H1 (cell line): ENCODE data around the gene USP37. TPM values are rescaled to one million over a fixed set of nuclear protein-coding genes. Genes with fewer than 3 reads are reported as not detected.
"Not testable (repeated sequence)": the region's sequence is repeated elsewhere in the genome, so short reads cannot be mapped to it uniquely, and the experiment has no call there.

Experiments used
- CTCF ChIA-PET: fragments of 300-600 bp; sonication (Branson Sonifier 250); formaldehyde crosslinking; loops from one replicate; lab custom pipeline; 2021; ENCODE audit not compliant: partially characterized antibody; lab: Charles Lee
- POLR2A ChIA-PET: fragments of 300-600 bp; sonication (Branson Sonifier 250); formaldehyde crosslinking; loops from one replicate; lab custom pipeline; 2021; ENCODE audit warnings: inconsistent platforms; ENCODE audit not compliant: partially characterized antibody; lab: Charles Lee
- DNase-seq, 2 experiments: peaks; one replicate each; pipeline versions ENCODE4 v3.0.0 to v3.0.0-alpha.2; 2010 to 2022; ENCODE audit warnings: low spot score in 2 of 2, low read depth in 1 of 2, mixed read lengths in 1 of 2
- FAIRE-seq: peaks from 2 replicates; lab custom pipeline; 2011; peaks lifted over from hg19 to GRCh38; lab: Jason Lieb, UNC
- H2AFZ ChIP-seq: 2 replicates; pipeline ENCODE4 v1.8.1; 2012; ENCODE audit warnings: low read length, inconsistent platforms
- H2AK5ac ChIP-seq: 2 replicates; pipeline ENCODE4 v1.6.1; 2013; ENCODE audit warnings: low read depth, low read length
- H2BK120ac ChIP-seq: replicated peaks from 2 replicates; pipeline ENCODE3; 2013; ENCODE audit warnings: low read depth, low read length, inconsistent platforms
- H2BK12ac ChIP-seq: 2 replicates; pipeline ENCODE4 v1.6.1; 2013; ENCODE audit warnings: low read depth, low read length
- H2BK15ac ChIP-seq: 2 replicates; pipeline ENCODE4 v1.6.1; 2013; ENCODE audit warnings: low read length
- H2BK20ac ChIP-seq: 2 replicates; pipeline ENCODE4 v1.6.1; 2013; ENCODE audit warnings: low read length
- H2BK5ac ChIP-seq: 2 replicates; pipeline ENCODE4 v1.6.1; 2013; ENCODE audit warnings: low read depth, low read length
- H3K14ac ChIP-seq: 2 replicates; pipeline ENCODE4 v1.6.1; 2013; ENCODE audit warnings: inconsistent platforms; ENCODE audit not compliant: insufficient read length
- H3K18ac ChIP-seq: 2 replicates; pipeline ENCODE4 v1.6.1; 2013; ENCODE audit warnings: low read length; ENCODE audit errors: extremely low read depth
- H3K23ac ChIP-seq: 2 replicates; pipeline ENCODE4 v1.6.1; 2013; ENCODE audit warnings: inconsistent platforms; ENCODE audit not compliant: insufficient read length
- H3K23me2 ChIP-seq: 2 replicates; pipeline ENCODE4 v1.6.1; 2013; ENCODE audit warnings: low read depth, low read length
- H3K27ac ChIP-seq: 2 replicates; pipeline ENCODE4 v1.6.1; 2011; ENCODE audit warnings: low read depth, low read length, inconsistent platforms
- H3K27me3 ChIP-seq, 4 experiments: replicated peaks in 1 of 4; 1 replicate in 1 of 4; 2 replicates in 3 of 4; pipeline versions ENCODE4 v1.6.1 to v1.8.1; 2011 to 2013; ENCODE audit warnings: low read length in 3 of 4, mild to moderate bottlenecking in 3 of 4, inconsistent platforms in 2 of 4, mixed read lengths in 2 of 4, moderate library complexity in 1 of 4; ENCODE audit not compliant: control insufficient read depth in 3 of 4, insufficient read depth in 3 of 4; ENCODE audit errors: extremely low read depth in 1 of 4
- H3K36me3 ChIP-seq, 4 experiments: 2 replicates each; pipeline versions ENCODE4 v1.6.1 to v1.8.1; 2011 to 2013; ENCODE audit warnings: mild to moderate bottlenecking in 4 of 4, low read length in 3 of 4, moderate library complexity in 2 of 4, control low read depth in 1 of 4, inconsistent platforms in 1 of 4; ENCODE audit not compliant: insufficient read depth in 4 of 4, control insufficient read depth in 2 of 4
- H3K4ac ChIP-seq: replicated peaks from 2 replicates; pipeline ENCODE3; 2013; ENCODE audit warnings: low read length, low read depth, mixed read lengths, inconsistent platforms; ENCODE audit not compliant: insufficient read length
- H3K4me1 ChIP-seq, 4 experiments: replicated peaks in 1 of 4; 1 replicate in 1 of 4; 2 replicates in 3 of 4; pipeline versions ENCODE4 v1.6.1 to v1.8.1; 2011 to 2013; ENCODE audit warnings: low read length in 3 of 4, inconsistent platforms in 2 of 4, mixed read lengths in 1 of 4; ENCODE audit not compliant: insufficient read depth in 4 of 4, control insufficient read depth in 3 of 4
- H3K4me2 ChIP-seq, 2 experiments: 2 replicates each; pipeline versions ENCODE4 v1.6.1 to v1.8.1; 2011 to 2013; ENCODE audit warnings: low read depth in 2 of 2, low read length in 2 of 2, control low read depth in 1 of 2, inconsistent platforms in 1 of 2, mild to moderate bottlenecking in 1 of 2; ENCODE audit not compliant: insufficient read depth in 1 of 2
- H3K4me3 ChIP-seq, 4 experiments: fragments of 200-600, 300-600 bp in 1 of 4; sonication (generic), shearing (Covaris generic), sonication (Bioruptor Twin) in 1 of 4; 2 replicates each; pipeline versions ENCODE4 v1.5.1 to v1.8.1; 2011 to 2016; ENCODE audit warnings: low read length in 4 of 4, low read depth in 3 of 4, control low read depth in 2 of 4, inconsistent platforms in 2 of 4, mild to moderate bottlenecking in 2 of 4, mixed read lengths in 1 of 4, moderate library complexity in 1 of 4; ENCODE audit not compliant: insufficient read depth in 2 of 4; ENCODE audit errors: extremely low read depth in 1 of 4
- H3K56ac ChIP-seq: replicated peaks from 2 replicates; pipeline ENCODE3; 2013; ENCODE audit warnings: low read depth, mild to moderate bottlenecking, mixed read lengths, low read length, inconsistent platforms; ENCODE audit not compliant: insufficient read length
- H3K79me1 ChIP-seq: 2 replicates; pipeline ENCODE4 v1.6.1; 2013; ENCODE audit warnings: low read depth, low read length, control low read depth
- H3K79me2 ChIP-seq, 2 experiments: 2 replicates each; pipeline versions ENCODE4 v1.6.1 to v1.8.1; 2012 to 2013; ENCODE audit warnings: low read length in 2 of 2, mild to moderate bottlenecking in 2 of 2, inconsistent platforms in 1 of 2; ENCODE audit not compliant: insufficient read depth in 2 of 2, control insufficient read depth in 1 of 2
- H3K9ac ChIP-seq, 4 experiments: replicated peaks in 1 of 4; 1 replicate in 1 of 4; 2 replicates in 3 of 4; pipeline versions ENCODE4 v1.6.1 to v1.8.1; 2011 to 2013; ENCODE audit warnings: low read depth in 3 of 4, low read length in 3 of 4, control low read depth in 2 of 4, mild to moderate bottlenecking in 2 of 4, moderate library complexity in 2 of 4, inconsistent platforms in 1 of 4; ENCODE audit errors: extremely low read depth in 1 of 4
- H3K9me3 ChIP-seq, 2 experiments: 2 replicates each; pipeline versions ENCODE4 v1.6.1 to v1.8.1; 2012 to 2013; ENCODE audit warnings: mild to moderate bottlenecking in 2 of 2, moderate library complexity in 2 of 2, control low read depth in 1 of 2, inconsistent platforms in 1 of 2, low read depth in 1 of 2, low read length in 1 of 2, mixed read lengths in 1 of 2; ENCODE audit not compliant: insufficient read depth in 2 of 2
- H4K20me1 ChIP-seq, 2 experiments: replicated peaks in 1 of 2; 2 replicates each; pipeline versions ENCODE3 to v1.8.1; 2011 to 2013; ENCODE audit warnings: inconsistent platforms in 2 of 2, low read length in 2 of 2, mild to moderate bottlenecking in 1 of 2; ENCODE audit not compliant: insufficient read depth in 2 of 2, control insufficient read depth in 1 of 2
- H4K5ac ChIP-seq: 2 replicates; pipeline ENCODE4 v1.6.1; 2013; ENCODE audit warnings: low read length, low read depth, mixed read lengths, inconsistent platforms; ENCODE audit not compliant: insufficient read length
- H4K8ac ChIP-seq: 2 replicates; pipeline ENCODE4 v1.8.0; 2013; ENCODE audit warnings: mild to moderate bottlenecking, moderate library complexity, low read length, inconsistent platforms; ENCODE audit not compliant: insufficient read depth; ENCODE audit errors: extremely low read depth
- H4K91ac ChIP-seq: replicated peaks from 2 replicates; pipeline ENCODE3; 2013; ENCODE audit warnings: low read length, mixed read lengths, inconsistent platforms; ENCODE audit not compliant: insufficient read length
- WGBS, 2 experiments: shearing (Covaris generic) in 1 of 2; methylation state at CpG; one replicate each; pipeline versions ENCODE4 v1.1.6 to v1.1.7; 2013 to 2015; ENCODE audit warnings: low lambda C conversion rate in 2 of 2, mixed read lengths in 2 of 2, inconsistent platforms in 1 of 2, low coverage in 1 of 2, missing lambda C conversion rate in 1 of 2; ENCODE audit not compliant: insufficient replicate concordance in 2 of 2, insufficient coverage in 1 of 2, insufficient read length in 1 of 2; ENCODE audit errors: extremely low coverage in 1 of 2, missing lambda C conversion rate in 1 of 2; 5-methylcytosine and 5-hydroxymethylcytosine counted together
- polyA plus RNA-seq, 7 experiments: library from polyadenylated mRNA; depleted of rRNA in 3 of 7; stranded (reverse) in 5 of 7; unstranded in 2 of 7; fragments of >200 nt in 5 of 7; fragments of 200-250 nt in 2 of 7; gene quantifications; 1 replicate in 5 of 7; 2 replicates in 1 of 7; 4 replicates in 1 of 7; pipeline versions ENCODE4 v1.2.1 to v1.2.3, GENCODE V29; 2011 to 2013; ENCODE audit warnings: missing spikeins in 2 of 7, mixed read lengths in 2 of 7
- total RNA-seq: library from RNA; stranded (reverse); fragmentation: NEBNext Ultra II Directional; extraction: Animal tissue kit (Norgen Biotek cat#: 25700); gene quantifications from 2 replicates; pipeline ENCODE4 v1.2.1, GENCODE V29; 2021

Gene USP37
- total and polyA plus RNA-seq, 2 of the 8 experiments (the other 6 are each of a cell fraction or from before 2014, with no cell fraction given) = 3.8 to 29.1 TPM

- 89% methylated on average over 2 of the region's 2 CpGs; no CpG with 5 or more reads in 1 of the 2 experiments for WGBS, 2 experiments
- not testable (repeated sequence) for H2BK5ac ChIP-seq, H2BK12ac ChIP-seq, H2BK120ac ChIP-seq, H3K9me3 ChIP-seq, H3K4me1 ChIP-seq, FAIRE-seq, H3K56ac ChIP-seq, H3K9ac ChIP-seq, H3K14ac ChIP-seq, H3K79me1 ChIP-seq, H3K23ac ChIP-seq, H3K4me2 ChIP-seq, H3K4ac ChIP-seq, H3K4me3 ChIP-seq, H4K91ac ChIP-seq, H2BK15ac ChIP-seq, H3K27me3 ChIP-seq, H3K18ac ChIP-seq, H2AFZ ChIP-seq, H2BK20ac ChIP-seq, H3K79me2 ChIP-seq, H3K23me2 ChIP-seq, H4K20me1 ChIP-seq, H4K5ac ChIP-seq, H2AK5ac ChIP-seq, H4K8ac ChIP-seq, DNase-seq, H3K27ac ChIP-seq
- ChIA-PET POLR2A (interaction anchor here (0.9 to 1.1 kb wide), 3 partner anchors 12 to 24 kb away, joined by 3 read pairs; no protein-coding TSS in a partner anchor), CTCF (interaction anchor here (3.5 kb wide), 1 partner anchor 12 kb away, joined by 18 read pairs; no protein-coding TSS in a partner anchor)
- peaks cover 8 to 67% (median 38%) of the 10 kb centered on the region in 4 experiments for H3K36me3 ChIP-seq
These were observed 39.7 kb downstream of the USP37 start for GRCh38 chr2:218528409-218528808.
